Heart right ventricle (tissue), 16 donors: ENCODE measurements around the gene DYSF. TPM values are rescaled to one million over a fixed set of nuclear protein-coding genes. Genes with fewer than 3 reads are reported as not detected.
A peak's percentile ranks its signal among the peaks of the same experiment; 100 is the strongest.

Experiments used
- ATAC-seq, 8 donors: fragments of 200-7000 bp; cut with Tn5 transposase; one replicate each; pipeline ENCODE4 v1.9.1; 2020; ENCODE audit warnings: mild to moderate bottlenecking in 8 of 8, moderate library complexity in 8 of 8, moderate number of reproducible peaks in 1 of 8
- DNase-seq, 2 donors: peaks; one replicate each; pipeline ENCODE4 v3.0.0-alpha.2; 2020
- H3K27ac ChIP-seq, 10 donors: fragments of 200-600 bp; sonication (generic) in 2 of 10; one replicate each; pipeline versions ENCODE4 v1.5.0 to v1.8.0; 2020 to 2022; ENCODE audit warnings: mild to moderate bottlenecking in 3 of 10
- H3K27me3 ChIP-seq, 7 donors: fragments of 200-600 bp; one replicate each; pipeline ENCODE4 v1.8.0; 2021 to 2022; ENCODE audit warnings: mild to moderate bottlenecking in 2 of 7
- H3K36me3 ChIP-seq, 9 donors: fragments of 200-600 bp; sonication (generic) in 1 of 9; one replicate each; pipeline versions ENCODE4 v1.5.0 to v1.8.0; 2020 to 2022; ENCODE audit warnings: mild to moderate bottlenecking in 2 of 9
- H3K4me1 ChIP-seq, 9 donors: fragments of 200-600 bp; sonication (generic) in 1 of 9; one replicate each; pipeline versions ENCODE4 v1.5.0 to v1.8.0; 2020 to 2022; ENCODE audit warnings: mild to moderate bottlenecking in 4 of 9
- H3K4me3 ChIP-seq, 10 donors: fragments of 200-600 bp; sonication (generic) in 2 of 10; one replicate each; pipeline versions ENCODE4 v1.5.0 to v1.8.0; 2020 to 2022; ENCODE audit warnings: mild to moderate bottlenecking in 7 of 10, moderate library complexity in 2 of 10
- H3K9me3 ChIP-seq, 11 donors: fragments of 200-600 bp in 10 of 11; sonication (generic) in 2 of 11; one replicate each; pipeline versions ENCODE4 v1.5.0 to v1.8.0; 2013 to 2022; ENCODE audit warnings: mild to moderate bottlenecking in 2 of 11, control low read depth in 1 of 11, moderate library complexity in 1 of 11
- CTCF ChIP-seq, 9 donors: fragments of 200-600 bp; sonication (generic) in 2 of 9; IDR thresholded peaks; one replicate each; pipeline versions ENCODE4 v1.5.0 to v1.8.0; 2021 to 2022; ENCODE audit warnings: antibody characterized with exemption in 9 of 9, mild to moderate bottlenecking in 5 of 9, moderate library complexity in 1 of 9
- WGBS, 2 donors: extraction: QIAGEN DNeasy Blood & Tissue Kit; methylation state at CpG; one replicate each; pipeline ENCODE4 v1.1.7; 2013; ENCODE audit warnings: inconsistent platforms in 1 of 2; 5-methylcytosine and 5-hydroxymethylcytosine counted together
- intact Hi-C, 10 donors: fragments of 100-400 bp; cut with DNase I; formaldehyde crosslinking; loops; one replicate each; pipeline versions ENCODE4 v1.11.1 to v1.14.2; 2022
- polyA plus RNA-seq, 2 donors: library from polyadenylated mRNA; stranded (reverse); fragments of 200-250 nt; gene quantifications; one replicate each; pipeline ENCODE4 v1.2.3, GENCODE V29; 2013
- total RNA-seq, 10 donors: library from RNA; stranded (reverse); fragmentation: NEBNext Ultra II Directional in 3 of 10; extraction: Animal tissue kit (Norgen Biotek cat#: 25700) in 3 of 10; gene quantifications; one replicate each; pipeline versions ENCODE4 v1.2.1 to v1.2.4, GENCODE V29; 2021 to 2023
- donor health status: Arrhythmogenic right ventricular cardiomyopathy.
- donor health status: ischemic (EF 13 %, LVEDD 7.1; RV severe dilation, severe dysfunction).
- donor health status: healthy with polysubstance abuse.
- donor health status: DM: no; HTN: yes; CAD: no.
- donor health status: DM: no; HTN: no; CAD: no.
- donor health status: ischemic (EF 25% LVEDD 6.9; RV normal size, moderate dysfunction).
- donor health status: ischemic (EF 25% LVEDD 5.7; RV mildly dilated, moderate dysfunction).
- donor health status: healthy.
- donor health status: DM: yes; HTN: yes; CAD: no.
- donor health status: Ischemic cardiomyopathy.
- donor health status: ischemic (EF 35%, LVEDD 5.7; RV mildly dilated, moderate dysfunction).
- donor health status: nonischemic (EF 11% LVEDD 7.7; RV severe dilation, severe dysfunction).
- donor health status: DM: yes; HTN: yes; CAD: no.
- donor health status: PGD.
- donor health status: ischemic (EF 29% LVEDD 5.4; RV normal size, mild dysfunction).
- donor health status: nonischemic (EF 23%, LVEDD 6.1; RV moderate dilation, normal function).

The DYSF gene
- total and polyA plus RNA-seq, 12 donors: 20.6 to 100 (median 64.8) TPM

- intact Hi-C loops: loop anchor here in 8 of 10 donors (5.0 to 10.0 kb wide), 6 partner anchors 71 to 533 kb away; partner anchors contain the start of gene CYP26B1 (in 3 of the 8)
Observed at GRCh38 chr2:71613953-71614925, 160.9 kb downstream of the DYSF start.

GRCh38 chr2:71614976-71615766 is 161.8 kb downstream of the DYSF start:
- DNase-seq (peak; percentile 91), ATAC-seq (peak; percentile 91 to 96 (median 94))
- Histone ChIP-seq H3K27ac (peak overlapping the region; percentile 76 to 95 (median 90)), H3K36me3 (peaks cover 0 to 48% (median 0%) of the 10 kb centered on the region in 9 donors), H3K9me3 (no peaks in the 10 kb centered on the region), H3K4me1 (peaks cover 26 to 54% (median 43%) of the 10 kb centered on the region in 9 donors), H3K27me3 (no peaks in the 10 kb centered on the region), H3K4me3 (no peak overlapping the region)
- intact Hi-C loops: loop anchor here in 8 of 10 donors (5.0 to 10.0 kb wide), 7 partner anchors 70 to 532 kb away; partner anchors contain the start of gene CYP26B1 (in 4 of the 8)
- 16 to 22% methylated on average over 9 of the region's 9 CpGs for WGBS, 2 donors
- TF ChIP-seq CTCF (IDR thresholded peaks at IDR 0.05): no peak

More at GRCh38 chr2:71613953-71614925, 160.9 kb downstream of the DYSF start:
- Histone ChIP-seq H3K4me1 (peaks cover 26 to 56% (median 42%) of the 10 kb centered on the region in 9 donors), H3K27ac (peak overlapping the region; percentile 76 to 95 (median 90)), H3K4me3 (no peak overlapping the region), H3K27me3 (no peaks in the 10 kb centered on the region), H3K9me3 (no peaks in the 10 kb centered on the region), H3K36me3 (peaks cover 0 to 54% (median 0%) of the 10 kb centered on the region in 9 donors)
- TF ChIP-seq CTCF (IDR thresholded peaks at IDR 0.05): no peak
- ATAC-seq (no peak), DNase-seq (peak in 1 of 2 donors; percentile 3)
- WGBS, 2 donors: 76 to 78% methylated on average over 8 of the region's 8 CpGs

GRCh38 chr2:71615767-71616730 is 162.7 kb downstream of the DYSF start:
- peak overlapping the region; percentile 76 to 95 (median 90) for H3K27ac ChIP-seq
- no peak for ATAC-seq
- H3K36me3 ChIP-seq: peaks cover 0 to 40% (median 0%) of the 10 kb centered on the region in 9 donors
- H3K4me3 ChIP-seq: no peak overlapping the region
- TF ChIP-seq CTCF (IDR thresholded peaks at IDR 0.05): no peak
- no peaks in the 10 kb centered on the region for H3K27me3 ChIP-seq
- H3K4me1 ChIP-seq: peaks cover 26 to 54% (median 43%) of the 10 kb centered on the region in 9 donors
- intact Hi-C loops: loop anchor here in 5 of 10 donors (5.0 to 10.0 kb wide), 6 partner anchors 69 to 531 kb away; partner anchors contain the start of gene CYP26B1 (in 2 of the 5)
- WGBS, 2 donors: 70 to 72% methylated on average over 13 of the region's 13 CpGs
- no peaks in the 10 kb centered on the region for H3K9me3 ChIP-seq
- peak in 1 of 2 donors; percentile 5 for DNase-seq
